HG03108 (cell line): Measurements from ENCODE around the gene PHKA2.

Experiments used
- ATAC-seq: cut with Tn5 transposase; IDR thresholded peaks from one replicate; pipeline ENCODE4 v1.9.1; 2021; ENCODE audit warnings: moderate library complexity; ENCODE audit not compliant: unreplicated experiment

The PHKA2 gene

GRCh38 chrX:18889346-18890048 is 94.4 kb downstream of the PHKA2 start:
- ATAC-seq = no peak

GRCh38 chrX:18888281-18888680 is 95.6 kb downstream of the PHKA2 start:
- no peak for ATAC-seq

GRCh38 chrX:18887825-18888212 is 96.1 kb downstream of the PHKA2 start:
- no peak for ATAC-seq

GRCh38 chrX:18887177-18887824 is 96.6 kb downstream of the PHKA2 start:
- no peak for ATAC-seq

- ATAC-seq = peak; percentile 74
Measured at GRCh38 chrX:18886344-18887161, 97.4 kb downstream of the PHKA2 start.

GRCh38 chrX:18886005-18886343 is 97.9 kb downstream of the PHKA2 start:
- peak; percentile 21 for ATAC-seq

- peak; percentile 11 for ATAC-seq
Measured at GRCh38 chrX:18885328-18886004, 98.4 kb downstream of the PHKA2 start.

GRCh38 chrX:18884916-18885315 is 99.0 kb downstream of the PHKA2 start:
- no peak for ATAC-seq

- ATAC-seq = no peak
Measured at GRCh38 chrX:18883961-18884765, 99.8 kb downstream of the PHKA2 start.

- ATAC-seq = no peak
Measured at GRCh38 chrX:18883234-18883960, 100.5 kb downstream of the PHKA2 start.

- ATAC-seq = no peak
Measured at GRCh38 chrX:18879144-18879543, 104.8 kb downstream of the PHKA2 start.

- no peak for ATAC-seq
Measured at GRCh38 chrX:18877469-18877868, 106.4 kb downstream of the PHKA2 start.

GRCh38 chrX:18875256-18875878 is 108.5 kb downstream of the PHKA2 start:
- ATAC-seq = no peak

GRCh38 chrX:18874560-18875255 is 109.2 kb downstream of the PHKA2 start:
- ATAC-seq = no peak

GRCh38 chrX:18873836-18874235 is 110.1 kb downstream of the PHKA2 start:
- ATAC-seq = no peak

GRCh38 chrX:18873189-18873791 is 110.6 kb downstream of the PHKA2 start:
- ATAC-seq = no peak

GRCh38 chrX:18872621-18873020 is 111.3 kb downstream of the PHKA2 start:
- no peak for ATAC-seq

- ATAC-seq = no peak
Measured at GRCh38 chrX:18871970-18872369, 111.9 kb downstream of the PHKA2 start.
